Kidney (tissue), 14 donors: ENCODE data around the gene FMN2. TPM values are rescaled to one million over a fixed set of nuclear protein-coding genes. Genes with fewer than 3 reads are reported as not detected.

Source experiments
- DNase-seq, 5 donors: peaks; one replicate each; pipeline ENCODE4 v3.0.0-alpha.2; 2013 to 2020
- FAIRE-seq: peaks from 2 replicates; lab custom pipeline; 2012; peaks lifted over from hg19 to GRCh38; lab: Jason Lieb, UNC
- H3K27ac ChIP-seq, 2 donors: one replicate each; pipeline ENCODE4 v1.7.0; 2013; ENCODE audit warnings: low read depth in 2 of 2, low read length in 2 of 2, inconsistent platforms in 1 of 2
- H3K27me3 ChIP-seq: one replicate; pipeline ENCODE4 v1.7.1; 2013; ENCODE audit warnings: low read length, inconsistent platforms; ENCODE audit not compliant: control insufficient read depth, insufficient read depth
- H3K36me3 ChIP-seq, 3 donors: one replicate each; pipeline versions ENCODE4 v1.7.0 to v1.7.1; 2013; ENCODE audit warnings: low read length in 3 of 3, control low read depth in 1 of 3, inconsistent platforms in 1 of 3; ENCODE audit not compliant: insufficient read depth in 3 of 3, control insufficient read depth in 2 of 3
- H3K4me1 ChIP-seq, 3 donors: one replicate each; pipeline versions ENCODE4 v1.7.0 to v1.7.1; 2013; ENCODE audit warnings: low read length in 3 of 3, inconsistent platforms in 1 of 3, low read depth in 1 of 3; ENCODE audit not compliant: control insufficient read depth in 2 of 3, insufficient read depth in 2 of 3
- H3K4me3 ChIP-seq, 3 donors: one replicate each; pipeline versions ENCODE4 v1.7.0 to v1.8.1; 2013; ENCODE audit warnings: low read length in 3 of 3, control low read depth in 1 of 3, inconsistent platforms in 1 of 3
- H3K9ac ChIP-seq, 3 donors: one replicate each; pipeline versions ENCODE4 v1.7.0 to v1.7.1; 2013; ENCODE audit warnings: low read length in 3 of 3, control low read depth in 1 of 3, inconsistent platforms in 1 of 3
- H3K9me3 ChIP-seq, 3 donors: one replicate each; pipeline versions ENCODE4 v1.7.0 to v1.7.1; 2013; ENCODE audit warnings: low read length in 3 of 3, control low read depth in 1 of 3, inconsistent platforms in 1 of 3; ENCODE audit not compliant: control insufficient read depth in 2 of 3, insufficient read depth in 1 of 3
- CTCF ChIP-seq: IDR thresholded peaks from 3 replicates; pipeline ENCODE4 v1.5.1; 2012; ENCODE audit warnings: mild to moderate bottlenecking, moderate library complexity, borderline replicate concordance; ENCODE audit not compliant: insufficient read depth; ENCODE audit errors: extremely low read depth
- intact Hi-C: fragments of 100-400 bp; cut with DNase I; formaldehyde crosslinking; loops from one replicate; pipeline ENCODE4 v1.11.1; 2022
- polyA plus RNA-seq: library from polyadenylated mRNA; stranded (reverse); fragments of 350-450 nt; fragmentation: Illumina TruSeq; extraction: RNeasy Lipid Tissue Mini Kit (QIAGEN cat#74804); gene quantifications from one replicate; pipeline ENCODE4 v1.2.3, GENCODE V29; 2014; ENCODE audit warnings: low read depth, low replicate concordance; ENCODE audit not compliant: insufficient read depth
- total RNA-seq: library from RNA; stranded (reverse); fragmentation: NEBNext Ultra II Directional; extraction: Animal tissue kit (Norgen Biotek cat#: 25700); gene quantifications from one replicate; pipeline ENCODE4 v1.2.1, GENCODE V29; 2021
- donor health status: control.
- donor health status: control.
- donor health status: control.
- donor health status: control.
- donor health status: control.
- donor health status: DM: yes; HTN: yes; CAD: no.
- donor health status: Normal renal cell carcinoma (clear cell type).

FMN2 gene
- total and polyA plus RNA-seq, 2 donors from 2014 or later: 0.06 to 3.4 TPM

GRCh38 chr1:240244968-240245628, 153.4 kb downstream of the FMN2 start:
- intact Hi-C loops: no loop called here
- H3K9ac ChIP-seq: no peak overlapping the region

GRCh38 chr1:240245629-240246020, 153.9 kb downstream of the FMN2 start:
- Histone ChIP-seq H3K9me3 (no peaks in the 10 kb centered on the region), H3K4me1 (no peaks in the 10 kb centered on the region), H3K36me3 (no peaks in the 10 kb centered on the region), H3K9ac (no peak overlapping the region), H3K4me3 (no peak overlapping the region), H3K27ac (no peak overlapping the region), H3K27me3 (no peaks in the 10 kb centered on the region)
- intact Hi-C loops: no loop called here
- TF ChIP-seq CTCF: no peak
- no peak for DNase-seq
- no peak for FAIRE-seq

More at GRCh38 chr1:240244968-240245628, 153.4 kb downstream of the FMN2 start:
- Histone ChIP-seq H3K27me3 (no peaks in the 10 kb centered on the region), H3K36me3 (no peaks in the 10 kb centered on the region), H3K4me1 (no peaks in the 10 kb centered on the region), H3K9me3 (no peaks in the 10 kb centered on the region), H3K4me3 (no peak overlapping the region), H3K27ac (no peak overlapping the region)
- FAIRE-seq (no peak), DNase-seq (no peak)
- no peak for TF ChIP-seq CTCF

- Histone ChIP-seq H3K27ac (no peak overlapping the region), H3K9ac (no peak overlapping the region), H3K27me3 (no peaks in the 10 kb centered on the region), H3K9me3 (peaks cover 0 to 2% (median 0%) of the 10 kb centered on the region in 3 donors), H3K4me3 (no peak overlapping the region), H3K4me1 (no peaks in the 10 kb centered on the region), H3K36me3 (no peaks in the 10 kb centered on the region)
- DNase-seq (no peak), FAIRE-seq (no peak)
- TF ChIP-seq CTCF: no peak
- intact Hi-C loops: no loop called here
Measured at GRCh38 chr1:240247899-240248298, 156.2 kb downstream of the FMN2 start.
